DND-41 (cell line): ENCODE data around the gene HOXC11.

Experiments used
- CTCF ChIP-seq: IDR thresholded peaks from 2 replicates; pipeline ENCODE4 v1.5.1; 2012; ENCODE audit warnings: borderline replicate concordance, low read length, moderate library complexity, mild to moderate bottlenecking; ENCODE audit not compliant: poor library complexity, severe bottlenecking; ENCODE audit errors: extremely low read depth
- EZH2 ChIP-seq: IDR thresholded peaks from 3 replicates; pipeline ENCODE4 v1.6.1; 2012; ENCODE audit warnings: borderline replicate concordance, low read depth, mild to moderate bottlenecking, moderate library complexity, low read length, inconsistent platforms; ENCODE audit not compliant: severe bottlenecking

GRCh38 chr12:54005531-54005852 lies 32.6 kb downstream of the HOXC11 start:
- TF ChIP-seq CTCF = no peak
- TF ChIP-seq EZH2 = no peak
